Measurements from ENCODE around the gene NTM.

The NTM gene

GRCh38 chr11:132093536-132094259, 723.3 kb downstream of the NTM start:
- DNase-seq (ENCODE audit: low read depth), result peak; percentile 55
- no peak for TF ChIP-seq CTCF (IDR thresholded peaks at IDR 0.05; ENCODE audit: insufficient read depth, low read depth, low read length, missing control alignments)
- H3K4me3 ChIP-seq (ENCODE audit: low read depth, low read length), result no peak overlapping the region

- TF ChIP-seq CTCF (IDR thresholded peaks at IDR 0.05; ENCODE audit: insufficient read depth, low read depth, low read length, missing control alignments), result no peak
- no peak for DNase-seq (ENCODE audit: low read depth)
Measured at GRCh38 chr11:132094598-132094997, 724.2 kb downstream of the NTM start.

GRCh38 chr11:132095230-132096131, 725.1 kb downstream of the NTM start:
- no peak for DNase-seq (ENCODE audit: low read depth)
- no peak overlapping the region for H3K4me3 ChIP-seq (ENCODE audit: low read depth, low read length)
- no peak for TF ChIP-seq CTCF (IDR thresholded peaks at IDR 0.05; ENCODE audit: insufficient read depth, low read depth, low read length, missing control alignments)

More at GRCh38 chr11:132094598-132094997, 724.2 kb downstream of the NTM start:
- no peak overlapping the region for H3K4me3 ChIP-seq (ENCODE audit: low read depth, low read length)

- TF ChIP-seq CTCF (IDR thresholded peaks at IDR 0.05; ENCODE audit: insufficient read depth, low read depth, low read length, missing control alignments), result no peak
Measured at GRCh38 chr11:132096132-132096825, 725.9 kb downstream of the NTM start.

GRCh38 chr11:132099692-132100091, 729.3 kb downstream of the NTM start:
- TF ChIP-seq CTCF (IDR thresholded peaks at IDR 0.05; ENCODE audit: insufficient read depth, low read depth, low read length, missing control alignments), result peak; percentile 72
- DNase-seq (ENCODE audit: low read depth), result peak; percentile 38
- H3K4me3 ChIP-seq (ENCODE audit: low read depth, low read length), result no peak overlapping the region

More at GRCh38 chr11:132096132-132096825, 725.9 kb downstream of the NTM start:
- no peak overlapping the region for H3K4me3 ChIP-seq (ENCODE audit: low read depth, low read length)
- no peak for DNase-seq (ENCODE audit: low read depth)

GRCh38 chr11:132100583-132100982, 730.2 kb downstream of the NTM start:
- H3K4me3 ChIP-seq (ENCODE audit: low read depth, low read length), result no peak overlapping the region
- TF ChIP-seq CTCF (IDR thresholded peaks at IDR 0.05; ENCODE audit: insufficient read depth, low read depth, low read length, missing control alignments), result no peak
- no peak for DNase-seq (ENCODE audit: low read depth)

All from GM12865 (cell line).